CD14-positive monocyte (primary cell): ENCODE measurements around the gene CASK. TPM values are rescaled to one million over a fixed set of nuclear protein-coding genes. Genes with fewer than 3 reads are reported as not detected.

Source experiments
- DNase-seq, 3 donors: peaks; one replicate each; pipeline ENCODE4 v3.0.0-alpha.2; 2011 to 2022
- H2AFZ ChIP-seq: 2 replicates; pipeline ENCODE4 v1.6.0; 2012; ENCODE audit warnings: mild to moderate bottlenecking, low read depth, low read length, inconsistent platforms; ENCODE audit not compliant: insufficient read depth, poor library complexity, severe bottlenecking
- H3K27ac ChIP-seq, 2 donors: 1 replicate in 1 of 2; 2 replicates in 1 of 2; pipeline ENCODE4 v1.5.1; 2012 to 2013; ENCODE audit warnings: low read length in 2 of 2, control low read depth in 1 of 2, inconsistent platforms in 1 of 2, low read depth in 1 of 2, mild to moderate bottlenecking in 1 of 2
- H3K27me3 ChIP-seq, 2 donors: one replicate each; pipeline versions ENCODE4 v1.6.0 to v1.6.1; 2011 to 2013; ENCODE audit warnings: low read length in 2 of 2; ENCODE audit not compliant: control insufficient read depth in 2 of 2, insufficient read depth in 2 of 2
- H3K36me3 ChIP-seq, 2 donors: replicated peaks in 1 of 2; 1 replicate in 1 of 2; 2 replicates in 1 of 2; pipeline versions ENCODE4 v1.5.1 to v1.6.1; 2012 to 2013; ENCODE audit warnings: low read length in 2 of 2, control low read depth in 1 of 2, inconsistent platforms in 1 of 2, mild to moderate bottlenecking in 1 of 2; ENCODE audit not compliant: insufficient read depth in 2 of 2, control insufficient read depth in 1 of 2
- H3K4me1 ChIP-seq, 2 donors: 1 replicate in 1 of 2; 2 replicates in 1 of 2; pipeline versions ENCODE4 v1.5.1 to v1.6.1; 2012 to 2013; ENCODE audit warnings: low read length in 2 of 2, control low read depth in 1 of 2, inconsistent platforms in 1 of 2, mild to moderate bottlenecking in 1 of 2, moderate library complexity in 1 of 2; ENCODE audit not compliant: insufficient read depth in 2 of 2, control insufficient read depth in 1 of 2
- H3K4me2 ChIP-seq: replicated peaks from 2 replicates; pipeline ENCODE3; 2012; ENCODE audit warnings: low read length, moderate library complexity, mild to moderate bottlenecking; ENCODE audit not compliant: poor library complexity, severe bottlenecking; ENCODE audit errors: extremely low read depth
- H3K4me3 ChIP-seq, 3 experiments: fragments of 200-600 bp in 1 of 3; sonication (generic) in 1 of 3; replicated peaks in 1 of 3; 1 replicate in 2 of 3; 2 replicates in 1 of 3; pipeline ENCODE4 v1.5.1; 2011 to 2013; ENCODE audit warnings: low read length in 3 of 3, mild to moderate bottlenecking in 3 of 3, control low read depth in 2 of 3, low read depth in 2 of 3, inconsistent platforms in 1 of 3, moderate library complexity in 1 of 3
- H3K79me2 ChIP-seq: 2 replicates; pipeline ENCODE4 v1.6.0; 2012; ENCODE audit warnings: mild to moderate bottlenecking, control low read depth, inconsistent platforms, low read length, moderate library complexity; ENCODE audit not compliant: insufficient read depth
- H3K9ac ChIP-seq: 2 replicates; pipeline ENCODE4 v1.6.0; 2017; ENCODE audit warnings: low read length, mild to moderate bottlenecking; ENCODE audit not compliant: insufficient read depth, poor library complexity, severe bottlenecking
- H3K9me3 ChIP-seq, 2 donors: replicated peaks in 1 of 2; 1 replicate in 1 of 2; 2 replicates in 1 of 2; pipeline versions ENCODE4 v1.5.1 to v1.6.1; 2012 to 2013; ENCODE audit warnings: low read length in 2 of 2, control low read depth in 1 of 2; ENCODE audit not compliant: control insufficient read depth in 1 of 2, insufficient read depth in 1 of 2
- H4K20me1 ChIP-seq: 2 replicates; pipeline ENCODE4 v1.6.0; 2012; ENCODE audit warnings: mild to moderate bottlenecking, low read length, control low read depth, moderate library complexity; ENCODE audit not compliant: insufficient read depth
- H3K27ac Mint-ChIP-seq, 7 donors: one replicate each; pipeline ENCODE4 v1.8.0; 2020; ENCODE audit warnings: mild to moderate bottlenecking in 7 of 7, mixed read lengths in 7 of 7, moderate library complexity in 6 of 7, inconsistent platforms in 2 of 7
- H3K27me3 Mint-ChIP-seq, 3 donors: one replicate each; pipeline ENCODE4 v1.8.0; 2021 to 2022; ENCODE audit warnings: low read depth in 3 of 3, mild to moderate bottlenecking in 3 of 3, mixed read lengths in 3 of 3, moderate library complexity in 3 of 3, inconsistent platforms in 1 of 3
- H3K36me3 Mint-ChIP-seq, 2 donors: one replicate each; pipeline ENCODE4 v1.8.0; 2020; ENCODE audit warnings: mixed read lengths in 2 of 2, inconsistent platforms in 1 of 2, mild to moderate bottlenecking in 1 of 2
- H3K4me1 Mint-ChIP-seq: one replicate; pipeline ENCODE4 v1.8.0; 2020; ENCODE audit warnings: mild to moderate bottlenecking, mixed read lengths
- H3K4me3 Mint-ChIP-seq, 2 donors: one replicate each; pipeline ENCODE4 v1.8.0; 2020; ENCODE audit warnings: mild to moderate bottlenecking in 2 of 2, mixed read lengths in 2 of 2, moderate library complexity in 1 of 2
- H3K9me3 Mint-ChIP-seq, 7 donors: one replicate each; pipeline ENCODE4 v1.8.0; 2020 to 2022; ENCODE audit warnings: mixed read lengths in 7 of 7, mild to moderate bottlenecking in 6 of 7, moderate library complexity in 6 of 7, inconsistent platforms in 2 of 7
- WGBS: methylation state at CpG from one replicate; pipeline ENCODE4 v1.1.5; 2013; ENCODE audit warnings: missing lambda C conversion rate; ENCODE audit not compliant: insufficient coverage; 5-methylcytosine and 5-hydroxymethylcytosine counted together
- intact Hi-C, 2 donors: fragments of 100-400 bp; cut with micrococcal nuclease; formaldehyde crosslinking; loops; one replicate each; pipeline versions ENCODE4 v1.15.0 to v1.15.1; 2023
- polyA plus RNA-seq, 3 donors: library from polyadenylated mRNA; depleted of rRNA in 1 of 3; unstranded in 2 of 3; stranded (reverse) in 1 of 3; fragments of 300-500 nt in 2 of 3; fragments of >200 nt in 1 of 3; fragmentation: Illumina TruSeq in 2 of 3; gene quantifications; 1 replicate in 2 of 3; 2 replicates in 1 of 3; pipeline ENCODE4 v1.2.3, GENCODE V29; 2012 to 2021
- TF ChIP-seq, protein P1 (sequence below): fragments of 200-600 bp; IDR thresholded peaks from one replicate; pipeline ENCODE4 v1.8.0; 2022; ENCODE audit warnings: antibody characterized with exemption, mild to moderate bottlenecking

Gene CASK
- polyA plus RNA-seq, 3 donors: 0.48 to 7.4 (median 2.5) TPM

DNA sequence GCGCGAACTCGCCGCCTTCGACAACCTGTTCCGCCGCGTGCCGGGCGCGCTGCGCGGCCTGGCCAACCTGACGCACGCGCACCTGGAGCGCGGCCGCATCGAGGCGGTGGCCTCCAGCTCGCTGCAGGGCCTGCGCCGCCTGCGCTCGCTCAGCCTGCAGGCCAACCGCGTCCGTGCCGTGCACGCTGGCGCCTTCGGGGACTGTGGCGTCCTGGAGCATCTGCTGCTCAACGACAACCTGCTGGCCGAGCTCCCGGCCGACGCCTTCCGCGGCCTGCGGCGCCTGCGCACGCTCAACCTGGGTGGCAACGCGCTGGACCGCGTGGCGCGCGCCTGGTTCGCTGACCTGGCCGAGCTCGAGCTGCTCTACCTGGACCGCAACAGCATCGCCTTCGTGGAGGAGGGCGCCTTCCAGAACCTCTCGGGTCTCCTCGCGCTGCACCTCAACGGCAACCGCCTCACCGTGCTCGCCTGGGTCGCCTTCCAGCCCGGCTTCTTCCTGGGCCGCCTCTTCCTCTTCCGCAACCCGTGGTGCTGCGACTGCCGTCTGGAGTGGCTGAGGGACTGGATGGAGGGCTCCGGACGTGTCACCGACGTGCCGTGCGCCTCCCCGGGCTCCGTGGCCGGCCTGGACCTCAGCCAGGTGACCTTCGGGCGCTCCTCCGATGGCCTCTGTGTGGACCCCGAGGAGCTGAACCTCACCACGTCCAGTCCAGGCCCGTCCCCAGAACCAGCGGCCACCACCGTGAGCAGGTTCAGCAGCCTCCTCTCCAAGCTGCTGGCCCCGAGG is 449.2 kb downstream of the CASK start:
- H3K4me3 ChIP-seq: no peak overlapping the region
- no peaks in the 10 kb centered on the region for H3K79me2 ChIP-seq
- Mint-ChIP-seq H3K4me1 (peaks cover 2% of the 10 kb centered on the region), H3K4me3 (no peak overlapping the region), H3K36me3 (no peaks in the 10 kb centered on the region), H3K27ac (no peak overlapping the region), H3K27me3 (peaks cover 0 to 4% (median 3%) of the 10 kb centered on the region in 3 donors), H3K9me3 (peaks cover 0 to 20% (median 4%) of the 10 kb centered on the region in 7 donors)
- no peak for DNase-seq
- 97% methylated on average over 66 of the region's 91 CpGs for WGBS
- TF ChIP-seq, protein P1, sequence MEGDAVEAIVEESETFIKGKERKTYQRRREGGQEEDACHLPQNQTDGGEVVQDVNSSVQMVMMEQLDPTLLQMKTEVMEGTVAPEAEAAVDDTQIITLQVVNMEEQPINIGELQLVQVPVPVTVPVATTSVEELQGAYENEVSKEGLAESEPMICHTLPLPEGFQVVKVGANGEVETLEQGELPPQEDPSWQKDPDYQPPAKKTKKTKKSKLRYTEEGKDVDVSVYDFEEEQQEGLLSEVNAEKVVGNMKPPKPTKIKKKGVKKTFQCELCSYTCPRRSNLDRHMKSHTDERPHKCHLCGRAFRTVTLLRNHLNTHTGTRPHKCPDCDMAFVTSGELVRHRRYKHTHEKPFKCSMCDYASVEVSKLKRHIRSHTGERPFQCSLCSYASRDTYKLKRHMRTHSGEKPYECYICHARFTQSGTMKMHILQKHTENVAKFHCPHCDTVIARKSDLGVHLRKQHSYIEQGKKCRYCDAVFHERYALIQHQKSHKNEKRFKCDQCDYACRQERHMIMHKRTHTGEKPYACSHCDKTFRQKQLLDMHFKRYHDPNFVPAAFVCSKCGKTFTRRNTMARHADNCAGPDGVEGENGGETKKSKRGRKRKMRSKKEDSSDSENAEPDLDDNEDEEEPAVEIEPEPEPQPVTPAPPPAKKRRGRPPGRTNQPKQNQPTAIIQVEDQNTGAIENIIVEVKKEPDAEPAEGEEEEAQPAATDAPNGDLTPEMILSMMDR: no peak
- no peak overlapping the region for H3K4me2 ChIP-seq
- H3K27me3 ChIP-seq: no peaks in the 10 kb centered on the region
- H3K9me3 ChIP-seq: peaks cover 0 to 4% of the 10 kb centered on the region in 2 donors
- no peak overlapping the region for H3K9ac ChIP-seq
- H3K27ac ChIP-seq: no peak overlapping the region
- H3K36me3 ChIP-seq: no peaks in the 10 kb centered on the region
- H4K20me1 ChIP-seq: no peaks in the 10 kb centered on the region
- H2AFZ ChIP-seq: no peak overlapping the region
- no peaks in the 10 kb centered on the region for H3K4me1 ChIP-seq
- intact Hi-C loops: no loop called here

DNA sequence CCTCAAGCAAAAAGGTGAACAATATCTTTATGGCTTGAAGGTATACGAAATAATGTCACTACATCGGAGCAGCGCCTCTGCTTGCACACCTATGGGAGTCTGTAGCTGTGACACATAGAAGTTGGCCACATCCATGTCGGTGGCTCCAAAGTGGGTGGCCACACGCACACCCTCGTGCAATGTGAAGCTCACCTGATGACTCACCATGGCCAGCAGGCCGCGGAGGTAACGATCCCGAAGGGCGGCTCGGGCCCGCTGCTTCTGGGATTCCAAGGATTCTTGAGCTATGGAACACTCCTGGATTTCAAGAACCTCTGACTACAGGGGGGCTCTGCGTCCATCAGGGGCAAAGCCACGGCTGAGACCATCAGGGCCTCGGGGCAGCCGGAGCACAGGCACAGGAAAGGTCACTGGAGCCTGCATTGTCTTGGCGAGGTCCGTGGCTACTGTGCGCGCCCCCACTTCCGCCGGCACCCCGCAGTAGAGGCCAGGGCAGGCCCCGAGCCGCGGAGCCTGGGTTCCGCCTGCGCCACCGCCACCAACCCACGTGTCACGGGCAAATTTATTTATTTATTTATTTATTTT is 451.0 kb downstream of the CASK start:
- no peak for DNase-seq
- intact Hi-C loops: no loop called here
- TF ChIP-seq, protein P1: no peak
- peaks cover 0 to 4% of the 10 kb centered on the region in 2 donors for H3K9me3 ChIP-seq
- Mint-ChIP-seq H3K4me3 (no peak overlapping the region), H3K36me3 (no peaks in the 10 kb centered on the region), H3K27me3 (peaks cover 0 to 6% (median 4%) of the 10 kb centered on the region in 3 donors), H3K27ac (no peak overlapping the region), H3K9me3 (peaks cover 0 to 17% (median 4%) of the 10 kb centered on the region in 7 donors), H3K4me1 (no peaks in the 10 kb centered on the region)
- H3K79me2 ChIP-seq: no peaks in the 10 kb centered on the region
- no peak overlapping the region for H2AFZ ChIP-seq
- no peak overlapping the region for H3K9ac ChIP-seq
- H3K27me3 ChIP-seq: no peaks in the 10 kb centered on the region
- no peaks in the 10 kb centered on the region for H3K36me3 ChIP-seq
- no peak overlapping the region for H3K4me3 ChIP-seq
- no peaks in the 10 kb centered on the region for H3K4me1 ChIP-seq
- H3K27ac ChIP-seq: no peak overlapping the region
- WGBS: 98% methylated on average over 12 of the region's 32 CpGs
- no peak overlapping the region for H3K4me2 ChIP-seq
- no peaks in the 10 kb centered on the region for H4K20me1 ChIP-seq
